Right renal cortex interstitium (tissue), 3 donors: ENCODE results near the gene QRICH2. TPM values are rescaled to one million over a fixed set of nuclear protein-coding genes. Genes with fewer than 3 reads are reported as not detected.
"Not testable (repeated sequence)": the region's sequence is repeated elsewhere in the genome, so short reads cannot be mapped to it uniquely, and the experiment has no call there.

Experiments
- DNase-seq, 3 donors: peaks; one replicate each; pipeline ENCODE4 v3.0.0-alpha.2; 2013; ENCODE audit warnings: low read depth in 3 of 3, low spot score in 2 of 3
- polyA plus RNA-seq, 3 donors: library from polyadenylated mRNA; unstranded; fragments of 120-200 nt; gene quantifications; one replicate each; pipeline ENCODE4 v1.2.1, GENCODE V29; 2013; ENCODE audit not compliant: insufficient read length in 3 of 3

The QRICH2 gene
- polyA plus RNA-seq, 3 donors: 4.2 to 5.0 (median 5.0) TPM

- DNase-seq: no peak
These were observed 72.2 kb downstream of the QRICH2 start for GRCh38 chr17:76235883-76236282.

GRCh38 chr17:76234354-76234679 lies 73.8 kb downstream of the QRICH2 start:
- no peak for DNase-seq

GRCh38 chr17:76233588-76234353 lies 74.3 kb downstream of the QRICH2 start:
- no peak for DNase-seq

DNA sequence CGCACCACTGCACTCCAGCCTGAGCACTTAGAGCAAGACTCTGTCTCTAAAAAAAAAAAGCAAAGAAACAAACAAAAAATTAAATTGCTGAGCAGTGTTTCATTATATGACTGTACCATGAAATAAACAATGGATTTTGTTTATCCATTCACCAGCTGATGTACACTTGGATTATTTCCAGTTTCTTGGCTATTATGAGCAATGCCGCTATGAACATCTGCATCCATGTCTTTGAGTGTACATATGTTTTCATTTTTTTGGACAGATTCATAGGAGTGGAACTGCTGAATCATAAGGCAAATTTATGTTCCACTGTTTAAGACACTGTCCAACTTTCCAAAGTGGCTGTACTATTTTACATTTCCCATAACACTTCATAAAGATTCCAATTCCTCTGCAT lies 75.7 kb downstream of the QRICH2 start:
- no peak for DNase-seq

- DNase-seq: not testable (repeated sequence)
These were observed 81.3 kb downstream of the QRICH2 start for GRCh38 chr17:76226749-76227148.

GRCh38 chr17:76225373-76226086 lies 82.5 kb downstream of the QRICH2 start:
- not testable (repeated sequence) for DNase-seq

Other genes with a start within 250 kb of the QRICH2 start
- 100 to 1,000 TPM; 101 to 110 (median 103) TPM for gene SRP68, start 235.8 kb downstream of the QRICH2 start, polyA plus RNA-seq
- gene GALR2, start 233.5 kb downstream of the QRICH2 start, polyA plus RNA-seq: under 1 TPM in 1 of 3 donors, not detected in 2; 0.26 TPM
- 10 to 100 TPM in 2 of 3 donors, 1 to 10 TPM in 1; 6.2 to 18.4 (median 16.0) TPM for gene ZACN, start 229.1 kb downstream of the QRICH2 start, polyA plus RNA-seq
- 100 to 1,000 TPM; 138 to 168 (median 146) TPM for gene EXOC7, start 204.5 kb downstream of the QRICH2 start, polyA plus RNA-seq
- 10 to 100 TPM; 15.0 to 21.0 (median 17.7) TPM for gene FOXJ1, start 167.0 kb downstream of the QRICH2 start, polyA plus RNA-seq
- 10 to 100 TPM; 26.1 to 29.1 (median 27.5) TPM for gene RNF157, start 67.8 kb downstream of the QRICH2 start, polyA plus RNA-seq
- 10 to 100 TPM; 21.8 to 28.5 (median 23.6) TPM for gene UBALD2, start 42.9 kb downstream of the QRICH2 start, polyA plus RNA-seq
- gene PRPSAP1, start 45.6 kb upstream of the QRICH2 start, polyA plus RNA-seq: 10 to 100 TPM; 81.1 to 85.4 (median 83.9) TPM
- gene SPHK1, start 76.3 kb upstream of the QRICH2 start, polyA plus RNA-seq: 1 to 10 TPM; 1.7 to 2.5 (median 2.3) TPM
- 10 to 100 TPM; 23.6 to 26.5 (median 25.1) TPM for gene UBE2O, start 144.9 kb upstream of the QRICH2 start, polyA plus RNA-seq
- under 1 TPM in 1 of 3 donors, not detected in 2; 0.35 TPM for gene AANAT, start 159.3 kb upstream of the QRICH2 start, polyA plus RNA-seq
- 1 to 10 TPM; 5.6 to 7.2 (median 5.7) TPM for gene RHBDF2, start 193.1 kb upstream of the QRICH2 start, polyA plus RNA-seq
- 10 to 100 TPM in 2 of 3 donors, 1 to 10 TPM in 1; 9.2 to 13.4 (median 11.1) TPM for gene CYGB, start 229.4 kb upstream of the QRICH2 start, polyA plus RNA-seq
- gene PRCD, start 231.8 kb upstream of the QRICH2 start, polyA plus RNA-seq: 1 to 10 TPM; 2.2 to 3.7 (median 3.0) TPM